Stimulated activated CD4-positive, alpha-beta T cell treated with anti-CD3 and anti-CD28 coated beads, Interleukin-4, amount 100 ng/mL, for 1 hour (primary cell): ENCODE results near the gene MRGPRF.

Source experiments
- DNase-seq: peaks from one replicate; pipeline ENCODE4 v3.0.0-alpha.2; 2020

Gene MRGPRF

DNA sequence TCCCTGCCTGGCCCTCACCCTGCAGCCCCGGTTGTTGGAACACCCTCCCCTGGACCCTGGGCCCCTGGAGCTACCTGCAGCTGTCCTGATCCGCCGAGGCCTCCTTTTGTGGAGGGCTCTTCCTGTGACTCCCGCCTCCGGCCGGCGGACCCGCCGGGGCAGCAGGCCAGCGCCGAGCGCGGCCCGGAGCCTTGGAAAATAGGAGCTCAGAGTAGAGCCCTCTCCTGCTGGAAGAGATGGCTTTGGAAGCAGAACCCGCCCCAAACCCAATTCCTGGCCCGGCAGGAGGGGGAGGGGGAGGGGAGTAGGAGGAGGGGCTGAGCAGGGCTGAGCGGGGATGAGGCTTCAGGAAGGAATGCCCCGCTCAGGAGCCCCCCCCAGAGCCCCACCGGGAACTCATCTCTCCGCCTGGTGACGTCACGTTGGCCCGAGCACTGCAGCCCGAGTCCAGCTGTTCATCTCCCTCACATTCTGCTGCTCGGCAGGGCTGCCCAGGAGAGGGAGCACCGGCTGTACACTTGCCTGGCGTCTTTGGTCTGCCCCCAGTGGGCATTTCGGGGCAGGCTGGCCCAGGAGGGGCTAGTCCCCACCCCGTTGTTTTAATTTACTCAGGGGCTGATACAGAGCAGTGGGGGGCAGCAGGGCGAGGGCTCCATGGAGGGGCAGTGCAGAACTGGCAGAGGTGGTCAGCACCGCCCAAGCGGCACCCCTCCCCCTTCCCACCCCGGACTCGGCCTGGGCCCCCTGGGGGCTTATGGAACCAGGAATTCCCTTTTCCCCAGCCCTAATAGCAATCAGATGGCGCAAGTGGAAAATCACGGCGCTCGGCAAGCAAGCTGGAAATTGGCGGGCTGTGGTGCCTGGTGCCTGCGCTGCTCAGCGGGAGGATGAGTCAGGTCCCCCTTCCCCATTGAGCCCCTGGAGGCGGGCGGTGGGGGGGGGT is at the start of gene MRGPRF:
MRGPRF (minus strand) TSS at position 238 of the 943 bp plus-strand sequence. CDS start 3,345 bp downstream, outside the sequence.
- no peak for DNase-seq

- no peak for DNase-seq
Measured at GRCh38 chr11:69062169-69062855, 49.3 kb upstream of the MRGPRF start.

- DNase-seq = no peak
Measured at GRCh38 chr11:69061713-69062053, 48.6 kb upstream of the MRGPRF start.

GRCh38 chr11:69060806-69061712 is 48.0 kb upstream of the MRGPRF start:
- no peak for DNase-seq

GRCh38 chr11:69059985-69060384 is 46.9 kb upstream of the MRGPRF start:
- no peak for DNase-seq

DNA sequence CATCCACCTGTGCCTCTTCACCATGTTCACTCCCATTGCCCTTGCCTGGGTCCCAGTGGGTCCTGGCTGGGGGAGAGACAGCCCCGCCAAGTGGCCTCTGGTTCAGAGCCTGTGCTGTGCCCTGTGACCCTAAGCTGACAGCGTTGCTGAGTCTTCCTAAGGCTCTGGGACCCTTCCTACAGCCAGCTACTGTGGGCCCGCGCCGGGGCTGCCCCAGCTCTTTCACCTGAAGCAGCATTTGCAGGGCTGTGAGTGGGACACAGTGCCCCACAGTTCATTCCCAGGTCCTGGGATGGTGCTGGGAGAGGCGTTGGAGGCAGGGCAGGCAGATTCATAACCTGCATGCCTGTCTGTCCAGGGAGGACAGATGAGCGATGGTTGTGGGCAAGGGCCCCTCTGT is 46.4 kb upstream of the MRGPRF start:
- no peak for DNase-seq

DNA sequence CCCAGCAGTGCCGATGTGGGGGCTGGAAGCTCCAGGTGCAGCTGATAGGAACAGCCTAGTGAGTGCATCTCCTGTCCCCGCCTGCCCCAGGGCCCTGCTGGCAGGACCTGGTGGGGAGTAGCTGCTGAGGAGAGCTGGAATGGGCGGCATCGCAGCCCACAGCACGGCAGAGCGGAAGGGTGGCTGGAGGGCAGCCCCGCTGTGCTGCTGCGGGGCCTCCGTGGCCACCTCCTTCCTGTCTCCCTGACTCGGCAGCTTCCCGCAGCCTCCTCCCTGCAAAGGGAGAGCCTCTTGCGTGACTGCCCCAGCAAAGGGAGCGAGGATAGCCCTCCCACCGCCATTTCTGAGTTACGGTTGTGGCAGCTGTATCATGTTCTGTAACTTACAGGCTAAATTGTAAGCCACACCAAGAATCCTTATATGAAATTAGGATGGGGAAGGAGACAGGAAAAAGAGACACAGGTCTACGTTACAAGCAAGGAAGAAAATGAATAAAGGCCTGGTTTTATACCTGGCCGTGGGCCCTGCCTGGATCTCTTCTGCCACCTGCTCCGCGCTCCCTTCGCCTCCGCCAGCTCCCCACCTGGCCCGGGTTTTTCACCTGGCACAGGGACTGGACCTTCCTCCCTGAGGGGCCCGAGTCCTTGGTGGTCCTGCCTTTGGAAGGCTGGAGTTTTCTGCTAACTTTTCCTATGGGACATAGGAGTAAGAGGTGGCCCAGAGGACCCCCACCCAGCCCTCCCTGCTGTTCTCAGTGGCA is 45.6 kb upstream of the MRGPRF start:
- DNase-seq = no peak

GRCh38 chr11:69057801-69058200 is 44.8 kb upstream of the MRGPRF start:
- DNase-seq = no peak

DNA sequence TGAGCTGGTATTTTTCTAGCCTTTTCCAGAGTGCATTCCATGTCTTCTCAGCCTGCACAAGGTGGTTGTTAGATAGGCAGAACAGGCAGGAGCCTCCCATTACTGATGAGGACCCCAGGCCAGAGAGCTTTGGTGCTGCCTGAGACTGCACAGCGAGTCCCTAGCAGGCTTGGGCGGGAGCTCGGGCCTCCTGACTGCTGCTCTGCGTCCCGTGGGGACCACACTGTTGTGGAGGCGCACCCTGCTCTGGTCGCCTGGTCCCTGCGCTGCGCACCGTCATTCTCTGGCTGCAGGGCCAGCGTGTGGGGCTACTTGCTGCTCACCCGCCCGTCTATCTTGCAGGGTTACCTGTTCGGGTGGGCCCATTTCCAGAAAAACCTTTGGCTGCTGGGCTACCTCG is 44.2 kb upstream of the MRGPRF start:
- no peak for DNase-seq

GRCh38 chr11:69055598-69056516 is 42.8 kb upstream of the MRGPRF start:
- no peak for DNase-seq

GRCh38 chr11:69055212-69055586 is 42.2 kb upstream of the MRGPRF start:
- DNase-seq = no peak

DNA sequence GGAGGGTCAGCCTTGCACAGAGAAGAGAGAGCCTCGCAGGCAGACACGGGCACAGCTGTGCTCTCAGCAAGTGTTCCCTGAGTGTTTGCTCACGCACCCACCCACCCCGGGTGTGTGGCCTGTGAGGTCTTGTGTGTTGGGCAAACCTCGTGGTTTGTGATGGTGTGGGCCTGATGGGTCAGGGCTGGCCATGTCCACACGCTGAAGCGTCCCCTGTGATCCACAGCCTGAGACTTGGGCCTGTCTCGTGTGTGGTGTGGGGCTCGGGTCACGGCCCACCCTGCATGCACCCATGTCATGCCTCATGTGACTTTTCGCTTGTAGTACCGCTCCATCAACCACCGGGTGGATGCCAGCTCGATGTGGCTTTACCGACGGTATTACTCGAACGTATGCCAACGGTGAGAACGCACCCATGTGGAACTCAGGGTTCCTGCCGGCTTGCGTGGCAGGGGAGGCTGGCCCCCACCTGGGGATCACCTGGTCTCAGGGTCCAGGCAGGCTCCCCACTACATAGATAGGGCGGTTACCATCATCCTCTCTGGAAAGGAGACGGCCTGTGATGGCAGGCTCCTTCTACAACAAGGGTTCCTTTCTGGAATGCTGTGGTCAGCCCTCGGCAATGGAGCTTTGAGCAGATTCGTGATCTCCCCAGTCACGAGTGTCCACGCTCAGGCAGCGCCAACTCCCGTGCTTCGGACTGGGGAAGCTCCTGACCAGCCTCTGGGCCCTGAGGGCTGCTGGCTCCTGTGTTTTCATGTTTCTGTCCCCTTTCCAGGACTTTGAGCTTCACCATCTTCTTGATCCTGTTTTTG is 41.6 kb upstream of the MRGPRF start:
- no peak for DNase-seq

DNA sequence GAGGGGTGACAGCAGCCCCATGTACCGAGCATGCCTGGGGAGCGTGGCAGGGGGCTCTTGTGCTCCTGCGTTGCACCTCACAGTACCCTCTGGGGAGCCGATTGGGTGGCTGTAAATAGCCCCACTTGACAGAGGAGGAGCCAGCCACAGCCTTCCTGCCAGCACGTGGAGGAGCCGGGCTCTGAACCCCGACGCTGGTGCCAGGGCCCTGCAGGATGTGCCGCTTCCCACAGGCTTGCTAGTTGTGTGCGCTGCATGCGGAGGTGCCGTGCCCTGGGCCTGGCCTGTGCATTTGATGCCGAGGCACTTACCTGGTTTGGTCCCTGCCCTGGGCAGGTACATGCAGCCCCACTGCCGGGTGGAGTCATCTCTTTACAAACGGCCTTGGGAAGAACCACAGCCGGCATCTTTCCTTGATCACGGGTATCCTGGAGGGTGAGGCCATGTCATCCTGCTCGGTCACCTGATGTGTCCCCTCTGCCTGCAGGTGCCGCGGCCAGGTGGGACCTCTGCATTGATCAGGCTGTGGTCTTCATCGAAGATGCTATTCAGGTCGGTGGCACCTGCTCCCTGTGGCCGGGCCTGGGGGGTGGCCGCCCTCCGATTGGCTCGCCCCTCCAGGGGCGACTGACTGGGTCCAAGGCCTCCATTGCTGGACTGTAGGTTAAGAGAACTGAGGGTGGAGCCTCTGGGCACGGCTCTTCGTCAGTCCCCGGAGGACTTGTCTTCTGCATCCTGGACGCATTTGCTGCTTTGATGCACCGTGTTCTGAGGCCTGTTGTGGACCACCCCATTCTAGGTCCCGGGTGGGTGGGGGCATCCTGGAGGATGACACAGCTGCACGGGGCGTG is 40.7 kb upstream of the MRGPRF start:
- DNase-seq = no peak

GRCh38 chr11:69053169-69053477 is 40.1 kb upstream of the MRGPRF start:
- no peak for DNase-seq

- DNase-seq = no peak
Measured at GRCh38 chr11:69052343-69053168, 39.5 kb upstream of the MRGPRF start.

GRCh38 chr11:69051381-69052342 is 38.6 kb upstream of the MRGPRF start:
- DNase-seq = no peak

- no peak for DNase-seq
Measured at GRCh38 chr11:69050592-69051380, 37.7 kb upstream of the MRGPRF start.
